ENCODE measurements around the gene POLE4. TPM values are rescaled to one million over a fixed set of nuclear protein-coding genes. Genes with fewer than 3 reads are reported as not detected.

POLE4 gene
- total RNA-seq, 1 experiment from 2014 or later: 117 TPM

DNA sequence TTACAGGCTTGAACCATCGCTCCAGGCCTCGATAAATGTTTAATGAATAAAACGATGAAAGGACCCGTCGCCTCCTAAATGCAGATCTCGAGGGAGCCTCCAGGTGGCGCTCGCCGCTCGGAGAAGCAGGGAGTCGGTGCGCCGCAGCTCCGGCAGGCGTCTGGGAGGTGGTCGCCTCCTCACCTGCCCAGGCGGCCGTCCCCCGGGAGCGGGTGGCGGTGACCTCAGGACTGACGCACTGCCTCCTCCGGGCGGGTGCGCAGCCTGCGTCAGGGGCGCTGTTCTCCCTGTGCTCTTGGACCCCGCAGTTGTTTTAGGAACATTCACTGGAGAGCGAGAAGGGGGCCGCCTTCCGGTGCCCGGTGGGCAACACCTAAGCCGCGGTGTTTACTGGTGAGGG lies 38.6 kb upstream of the POLE4 start:
- Mint-ChIP-seq H3K9me3 (ENCODE audit: unreplicated experiment) (no peaks in the 10 kb centered on the region), H3K36me3 (ENCODE audit: insufficient read depth, unreplicated experiment) (no peaks in the 10 kb centered on the region), H3K27me3 (ENCODE audit: insufficient read depth, unreplicated experiment) (no peaks in the 10 kb centered on the region), H3K4me3 (ENCODE audit: unreplicated experiment) (no peak overlapping the region), H3K4me1 (ENCODE audit: insufficient read depth, unreplicated experiment) (peaks cover 20% of the 10 kb centered on the region), H3K27ac (ENCODE audit: low read depth, unreplicated experiment) (no peak overlapping the region)
- ChIA-PET CTCF (interaction anchor here (0.7 to 1.0 kb wide), 2 partner anchors 323 to 549 kb away, joined by 3 to 4 read pairs; no protein-coding TSS in a partner anchor), POLR2A (no interaction called here)
- no TSS peak for BruUV-seq (replicated peaks)
- intact Hi-C loops (cut with micrococcal nuclease): loop anchor here (10.0 kb wide), 1 partner anchor 485 kb away; no protein-coding TSS in a partner anchor
- peak; percentile 22 for DNase-seq (ENCODE audit: unreplicated experiment)
- peak; percentile 43 for TF ChIP-seq CTCF (IDR thresholded peaks at IDR 0.05; ENCODE audit: unreplicated experiment)

DNA sequence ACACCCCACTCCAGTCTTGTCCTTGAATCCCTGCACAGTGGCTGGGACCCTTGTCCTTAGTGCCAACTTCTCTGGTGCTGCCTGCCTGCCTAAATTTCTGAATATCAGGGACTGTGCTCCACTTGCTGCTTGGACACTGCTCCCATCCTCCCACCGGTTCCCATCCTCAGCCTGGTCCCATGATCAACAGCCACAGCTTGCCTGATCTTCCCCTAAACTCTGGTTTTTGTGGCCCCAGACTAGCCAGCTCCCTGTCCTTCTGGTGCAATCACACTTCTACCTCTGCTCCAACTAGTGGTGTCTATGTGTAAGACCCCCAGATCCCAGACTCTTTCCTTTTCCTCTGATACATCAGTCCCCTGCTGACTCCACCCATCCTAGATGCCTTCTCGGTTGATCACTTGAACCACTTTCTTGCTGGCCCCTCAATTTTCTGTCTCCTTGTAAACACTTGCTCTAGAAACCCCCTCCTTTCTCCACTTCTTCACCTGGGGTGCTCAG lies 37.2 kb upstream of the POLE4 start:
- intact Hi-C loops (cut with micrococcal nuclease): no loop called here
- Mint-ChIP-seq H3K36me3 (ENCODE audit: insufficient read depth, unreplicated experiment) (no peaks in the 10 kb centered on the region), H3K27ac (ENCODE audit: low read depth, unreplicated experiment) (no peak overlapping the region), H3K9me3 (ENCODE audit: unreplicated experiment) (no peaks in the 10 kb centered on the region), H3K4me1 (ENCODE audit: insufficient read depth, unreplicated experiment) (peaks cover 17% of the 10 kb centered on the region), H3K27me3 (ENCODE audit: insufficient read depth, unreplicated experiment) (no peaks in the 10 kb centered on the region), H3K4me3 (ENCODE audit: unreplicated experiment) (no peak overlapping the region)
- BruUV-seq (replicated peaks): no TSS peak
- ChIA-PET CTCF (no interaction called here), POLR2A (no interaction called here)
- no peak for DNase-seq (ENCODE audit: unreplicated experiment)
- no peak for TF ChIP-seq CTCF (IDR thresholded peaks at IDR 0.05; ENCODE audit: unreplicated experiment)

- ChIA-PET CTCF (interaction anchor here (0.8 kb wide), 1 partner anchor 533 kb away, joined by 3 read pairs; no protein-coding TSS in a partner anchor), POLR2A (no interaction called here)
- DNase-seq (ENCODE audit: unreplicated experiment): peak; percentile 27
- intact Hi-C loops (cut with micrococcal nuclease): no loop called here
- no peaks in the 10 kb centered on the region for H3K36me3 Mint-ChIP-seq (ENCODE audit: insufficient read depth, unreplicated experiment)
- H3K9me3 Mint-ChIP-seq (ENCODE audit: unreplicated experiment): no peaks in the 10 kb centered on the region
- TF ChIP-seq CTCF (IDR thresholded peaks at IDR 0.05; ENCODE audit: unreplicated experiment): no peak
- H3K27ac Mint-ChIP-seq (ENCODE audit: low read depth, unreplicated experiment): no peak overlapping the region
- H3K4me1 Mint-ChIP-seq (ENCODE audit: insufficient read depth, unreplicated experiment): peaks cover 5% of the 10 kb centered on the region
- H3K4me3 Mint-ChIP-seq (ENCODE audit: unreplicated experiment): no peak overlapping the region
- no peaks in the 10 kb centered on the region for H3K27me3 Mint-ChIP-seq (ENCODE audit: insufficient read depth, unreplicated experiment)
- BruUV-seq (replicated peaks): no TSS peak
Observed at GRCh38 chr2:74922592-74923227, 35.7 kb upstream of the POLE4 start.

- POLR2A ChIA-PET: no interaction called here
- CTCF ChIA-PET: interaction anchor here (1.0 kb wide), 1 partner anchor 24 kb away, joined by 5 read pairs; no protein-coding TSS in a partner anchor
- no peaks in the 10 kb centered on the region for H3K4me1 Mint-ChIP-seq (ENCODE audit: insufficient read depth, unreplicated experiment)
- intact Hi-C loops (cut with micrococcal nuclease): no loop called here
- DNase-seq (ENCODE audit: unreplicated experiment): no peak
- H3K36me3 Mint-ChIP-seq (ENCODE audit: insufficient read depth, unreplicated experiment): no peaks in the 10 kb centered on the region
- no peaks in the 10 kb centered on the region for H3K9me3 Mint-ChIP-seq (ENCODE audit: unreplicated experiment)
- no peak for TF ChIP-seq CTCF (IDR thresholded peaks at IDR 0.05; ENCODE audit: unreplicated experiment)
- no peak overlapping the region for H3K4me3 Mint-ChIP-seq (ENCODE audit: unreplicated experiment)
- no TSS peak for BruUV-seq (replicated peaks)
- H3K27me3 Mint-ChIP-seq (ENCODE audit: insufficient read depth, unreplicated experiment): no peaks in the 10 kb centered on the region
- H3K27ac Mint-ChIP-seq (ENCODE audit: low read depth, unreplicated experiment): no peak overlapping the region
Observed at GRCh38 chr2:74924463-74925265, 33.8 kb upstream of the POLE4 start.
